Naive thymus-derived CD4-positive, alpha-beta T cell (primary cell): ENCODE results near the gene ADGRG3. TPM values are rescaled to one million over a fixed set of nuclear protein-coding genes. Genes with fewer than 3 reads are reported as not detected.

ENCODE experiments used
- ATAC-seq: fragments of 150-1000 bp; cut with Tn5 transposase; 2 replicates; pipeline ENCODE4 v1.10.0; 2021; ENCODE audit warnings: mild to moderate bottlenecking, moderate library complexity
- CTCF ChIA-PET: fragments of 350-600 bp; sonication (Branson Sonifier 250); formaldehyde crosslinking; loops from one replicate; lab custom pipeline; 2021; ENCODE audit warnings: antibody characterized with exemption; lab: Charles Lee
- POLR2A ChIA-PET: fragments of 350-600 bp; sonication (Branson Sonifier 250); formaldehyde crosslinking; loops from one replicate; lab custom pipeline; 2021; ENCODE audit warnings: antibody characterized with exemption, inconsistent platforms; lab: Charles Lee
- DNase-seq, 9 donors: peaks; one replicate each; pipeline versions ENCODE4 v3.0.0 to v3.0.0-alpha.2; 2020 to 2022; ENCODE audit warnings: mixed read lengths in 1 of 9
- H3K27ac ChIP-seq: one replicate; pipeline ENCODE4 v1.7.0; 2013; ENCODE audit warnings: mild to moderate bottlenecking, low read depth, low read length, moderate library complexity
- H3K27me3 ChIP-seq, 2 donors: one replicate each; pipeline ENCODE4 v1.7.0; 2013; ENCODE audit warnings: low read length in 2 of 2, mild to moderate bottlenecking in 2 of 2, moderate library complexity in 2 of 2; ENCODE audit not compliant: control insufficient read depth in 2 of 2, insufficient read depth in 2 of 2
- H3K36me3 ChIP-seq, 3 experiments: 1 replicate in 2 of 3; 2 replicates in 1 of 3; pipeline ENCODE4 v1.7.0; 2013; ENCODE audit warnings: low read length in 3 of 3, mild to moderate bottlenecking in 3 of 3, moderate library complexity in 1 of 3; ENCODE audit not compliant: insufficient read depth in 3 of 3, control insufficient read depth in 2 of 3
- H3K4me1 ChIP-seq, 2 donors: one replicate each; pipeline ENCODE4 v1.7.0; 2013; ENCODE audit warnings: low read length in 2 of 2, mild to moderate bottlenecking in 2 of 2, moderate library complexity in 1 of 2; ENCODE audit not compliant: control insufficient read depth in 2 of 2, insufficient read depth in 2 of 2
- H3K4me3 ChIP-seq: 2 replicates; pipeline ENCODE4 v1.7.0; 2013; ENCODE audit warnings: mild to moderate bottlenecking, low read length
- H3K9me3 ChIP-seq, 3 experiments: 1 replicate in 2 of 3; 2 replicates in 1 of 3; pipeline ENCODE4 v1.7.0; 2013; ENCODE audit warnings: low read length in 3 of 3; ENCODE audit not compliant: control insufficient read depth in 2 of 3
- H3K27ac Mint-ChIP-seq, 9 donors: one replicate each; pipeline ENCODE4 v1.8.0; 2020 to 2022; ENCODE audit warnings: mixed read lengths in 9 of 9, mild to moderate bottlenecking in 8 of 9, moderate library complexity in 5 of 9, inconsistent platforms in 2 of 9
- H3K27me3 Mint-ChIP-seq, 5 donors: one replicate each; pipeline ENCODE4 v1.8.0; 2021 to 2022; ENCODE audit warnings: mixed read lengths in 5 of 5, mild to moderate bottlenecking in 1 of 5
- H3K36me3 Mint-ChIP-seq, 5 donors: one replicate each; pipeline ENCODE4 v1.8.0; 2020 to 2022; ENCODE audit warnings: mixed read lengths in 5 of 5, mild to moderate bottlenecking in 3 of 5, inconsistent platforms in 1 of 5
- H3K4me1 Mint-ChIP-seq, 7 donors: one replicate each; pipeline ENCODE4 v1.8.0; 2020 to 2022; ENCODE audit warnings: mixed read lengths in 7 of 7, mild to moderate bottlenecking in 3 of 7, inconsistent platforms in 1 of 7
- H3K4me3 Mint-ChIP-seq, 10 donors: one replicate each; pipeline ENCODE4 v1.8.0; 2020 to 2022; ENCODE audit warnings: mild to moderate bottlenecking in 10 of 10, mixed read lengths in 10 of 10, moderate library complexity in 6 of 10, inconsistent platforms in 2 of 10
- H3K9me3 Mint-ChIP-seq, 11 donors: one replicate each; pipeline ENCODE4 v1.8.0; 2020 to 2022; ENCODE audit warnings: mixed read lengths in 11 of 11, mild to moderate bottlenecking in 4 of 11, inconsistent platforms in 1 of 11, moderate library complexity in 1 of 11
- intact Hi-C, 2 donors: fragments of 100-400 bp; cut with micrococcal nuclease; formaldehyde crosslinking; loops; one replicate each; pipeline ENCODE4 v1.15.1; 2023
- polyA plus RNA-seq, 2 donors: library from polyadenylated mRNA; unstranded; fragments of 300-500 nt; fragmentation: Illumina TruSeq; gene quantifications; one replicate each; pipeline ENCODE4 v1.2.3, GENCODE V29; 2021
- total RNA-seq, 6 experiments: library from RNA in 5 of 6; stranded (reverse) in 5 of 6; gene quantifications; 1 replicate in 5 of 6; 2 replicates in 1 of 6; pipeline ENCODE4 v1.2.3 and lab custom pipeline; 2021 to 2026

Gene ADGRG3
- total and polyA plus RNA-seq, 7 experiments from 2014 or later: 4.9 to 14.1 TPM; not detected in 5

DNA sequence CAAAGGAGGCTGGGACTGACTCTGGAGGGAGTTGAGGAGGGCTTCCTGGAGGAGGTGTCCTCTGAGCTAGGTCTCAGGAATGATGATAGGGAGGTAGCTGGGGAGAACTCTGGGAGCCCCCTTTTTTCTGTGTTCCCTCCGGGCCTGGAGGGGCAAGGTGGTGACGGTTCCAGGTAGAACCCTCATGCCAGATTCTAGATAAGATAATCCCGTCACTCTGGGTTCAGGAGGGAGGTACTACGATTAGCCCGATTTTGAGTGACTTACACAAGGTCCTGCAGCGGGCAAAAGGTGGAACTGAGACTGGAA is 18.7 kb upstream of the ADGRG3 start:
- Mint-ChIP-seq H3K4me3 (peak overlapping the region in 1 of 10 donors; percentile 77), H3K36me3 (no peaks in the 10 kb centered on the region), H3K27me3 (no peaks in the 10 kb centered on the region), H3K4me1 (peaks cover 6 to 33% (median 15%) of the 10 kb centered on the region in 7 donors), H3K9me3 (peaks cover 0 to 1% (median 0%) of the 10 kb centered on the region in 11 donors), H3K27ac (peak overlapping the region in 3 of 9 donors; percentile 43 to 66 (median 66))
- Histone ChIP-seq H3K4me3 (no peak overlapping the region), H3K36me3 (no peaks in the 10 kb centered on the region), H3K27ac (no peak overlapping the region), H3K9me3 (no peaks in the 10 kb centered on the region), H3K27me3 (no peaks in the 10 kb centered on the region), H3K4me1 (peaks cover 0 to 29% of the 10 kb centered on the region in 2 donors)
- DNase-seq (no peak), ATAC-seq (no peak)
- ChIA-PET CTCF (interaction anchor here (0.5 to 5.2 kb wide), 12 partner anchors 12 to 349 kb away, joined by 3 to 53 read pairs (median 4); no protein-coding TSS in a partner anchor), POLR2A (interaction anchor here (0.8 kb wide), 1 partner anchor 87 kb away, joined by 4 read pairs; no protein-coding TSS in a partner anchor)
- intact Hi-C loops: loop anchor here (1.0 to 2.0 kb wide), 7 partner anchors 40 to 349 kb away; no protein-coding TSS in a partner anchor

- ATAC-seq (no peak), DNase-seq (no peak)
- ChIA-PET CTCF (interaction anchor here (0.5 to 5.2 kb wide), 12 partner anchors 12 to 350 kb away, joined by 3 to 53 read pairs (median 4); no protein-coding TSS in a partner anchor), POLR2A (interaction anchor here (0.8 kb wide), 1 partner anchor 86 kb away, joined by 4 read pairs; no protein-coding TSS in a partner anchor)
- no peaks in the 10 kb centered on the region for H3K36me3 Mint-ChIP-seq
- peaks cover 0 to 1% (median 0%) of the 10 kb centered on the region in 11 donors for H3K9me3 Mint-ChIP-seq
- no peaks in the 10 kb centered on the region for H3K27me3 Mint-ChIP-seq
- Histone ChIP-seq H3K27me3 (no peaks in the 10 kb centered on the region), H3K27ac (no peak overlapping the region), H3K36me3 (no peaks in the 10 kb centered on the region), H3K4me3 (no peak overlapping the region), H3K9me3 (no peaks in the 10 kb centered on the region), H3K4me1 (peaks cover 0 to 29% of the 10 kb centered on the region in 2 donors)
- H3K4me1 Mint-ChIP-seq: peaks cover 6 to 33% (median 15%) of the 10 kb centered on the region in 7 donors
- peak overlapping the region in 1 of 9 donors; percentile 46 for H3K27ac Mint-ChIP-seq
- H3K4me3 Mint-ChIP-seq: peak overlapping the region in 1 of 10 donors; percentile 25
- intact Hi-C loops: loop anchor here (1.0 to 5.0 kb wide), 8 partner anchors 41 to 350 kb away; partner anchors contain the start of gene KATNB1 (in 1 of the 2)
Measured at GRCh38 chr16:57649846-57650245, 18.3 kb upstream of the ADGRG3 start.

DNA sequence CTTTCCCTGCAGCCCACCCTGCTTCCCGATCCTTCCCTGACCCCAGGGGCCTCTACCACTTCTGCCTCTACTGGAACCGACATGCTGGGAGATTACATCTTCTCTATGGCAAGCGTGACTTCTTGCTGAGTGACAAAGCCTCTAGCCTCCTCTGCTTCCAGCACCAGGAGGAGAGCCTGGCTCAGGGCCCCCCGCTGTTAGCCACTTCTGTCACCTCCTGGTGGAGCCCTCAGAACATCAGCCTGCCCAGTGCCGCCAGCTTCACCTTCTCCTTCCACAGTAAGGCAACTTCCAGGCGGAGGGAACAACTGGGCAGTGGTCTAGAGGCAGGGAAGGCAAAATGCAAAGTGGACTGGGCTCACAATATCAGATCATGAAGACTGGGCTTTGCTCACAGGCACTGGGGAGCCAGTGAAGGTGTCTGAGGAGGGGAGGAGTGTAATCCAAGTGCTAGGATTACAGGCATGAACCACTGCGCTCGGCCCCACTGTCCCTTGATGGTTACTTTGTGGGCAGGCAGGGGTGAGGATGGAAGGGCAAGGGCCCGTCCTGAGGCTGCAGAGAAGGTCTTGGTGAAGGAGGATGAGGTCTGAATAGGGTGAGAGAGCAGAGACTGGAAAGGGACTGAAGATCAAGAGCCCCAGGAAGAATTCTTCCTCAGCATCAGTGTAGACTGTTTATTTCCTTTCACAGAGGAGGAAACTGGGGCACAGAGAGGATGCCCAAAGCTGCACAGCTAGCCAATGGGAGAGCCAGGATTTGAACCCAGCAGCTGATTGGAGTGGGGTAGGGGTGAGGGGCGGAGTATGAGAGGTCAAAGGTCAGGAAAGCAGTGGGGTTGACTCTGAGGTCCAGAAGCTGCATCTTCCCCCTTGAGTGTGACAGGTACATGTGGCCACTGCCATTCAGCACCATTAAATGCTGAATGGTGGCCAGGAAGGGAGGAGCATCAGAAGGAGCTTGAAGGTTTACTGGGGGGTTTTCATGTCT is 16.5 kb upstream of the ADGRG3 start:
- Histone ChIP-seq H3K27me3 (no peaks in the 10 kb centered on the region), H3K9me3 (no peaks in the 10 kb centered on the region), H3K36me3 (no peaks in the 10 kb centered on the region), H3K4me1 (peaks cover 0 to 40% of the 10 kb centered on the region in 2 donors), H3K27ac (no peak overlapping the region), H3K4me3 (no peak overlapping the region)
- no peaks in the 10 kb centered on the region for H3K27me3 Mint-ChIP-seq
- ChIA-PET CTCF (interaction anchor here (0.5 to 1.5 kb wide), 4 partner anchors 14 to 686 kb away, joined by 3 to 4 read pairs (median 3); no protein-coding TSS in a partner anchor), POLR2A (no interaction called here)
- DNase-seq (peak in 3 of 9 donors; percentile 9 to 19 (median 18)), ATAC-seq (no peak)
- H3K9me3 Mint-ChIP-seq: peaks cover 0 to 1% (median 0%) of the 10 kb centered on the region in 11 donors
- H3K27ac Mint-ChIP-seq: peak overlapping the region; percentile 1 to 78 (median 38)
- peak overlapping the region in 2 of 10 donors; percentile 35 to 53 for H3K4me3 Mint-ChIP-seq
- H3K4me1 Mint-ChIP-seq: peaks cover 6 to 33% (median 15%) of the 10 kb centered on the region in 7 donors
- intact Hi-C loops: loop anchor here in 1 of 2 donors (5.0 kb wide), 1 partner anchor 86 kb away; the partner anchor contains the start of gene KATNB1
- no peaks in the 10 kb centered on the region for H3K36me3 Mint-ChIP-seq

- peaks cover 0 to 1% (median 0%) of the 10 kb centered on the region in 11 donors for H3K9me3 Mint-ChIP-seq
- H3K36me3 Mint-ChIP-seq: no peaks in the 10 kb centered on the region
- Histone ChIP-seq H3K27ac (no peak overlapping the region), H3K4me1 (peaks cover 0 to 35% of the 10 kb centered on the region in 2 donors), H3K27me3 (no peaks in the 10 kb centered on the region), H3K36me3 (no peaks in the 10 kb centered on the region), H3K4me3 (no peak overlapping the region), H3K9me3 (no peaks in the 10 kb centered on the region)
- no peaks in the 10 kb centered on the region for H3K27me3 Mint-ChIP-seq
- peak overlapping the region in 1 of 9 donors; percentile 5 for H3K27ac Mint-ChIP-seq
- no peak for ATAC-seq
- no peak overlapping the region for H3K4me3 Mint-ChIP-seq
- POLR2A ChIA-PET: no interaction called here
- no peak for DNase-seq
- peaks cover 6 to 30% (median 12%) of the 10 kb centered on the region in 7 donors for H3K4me1 Mint-ChIP-seq
- CTCF ChIA-PET: interaction anchor here (0.5 to 1.0 kb wide), 3 partner anchors 15 to 685 kb away, joined by 3 read pairs; no protein-coding TSS in a partner anchor
- intact Hi-C loops: loop anchor here in 1 of 2 donors (5.0 kb wide), 1 partner anchor 84 kb away; the partner anchor contains the start of gene KATNB1
Measured at GRCh38 chr16:57652695-57653471, 15.2 kb upstream of the ADGRG3 start.

DNA sequence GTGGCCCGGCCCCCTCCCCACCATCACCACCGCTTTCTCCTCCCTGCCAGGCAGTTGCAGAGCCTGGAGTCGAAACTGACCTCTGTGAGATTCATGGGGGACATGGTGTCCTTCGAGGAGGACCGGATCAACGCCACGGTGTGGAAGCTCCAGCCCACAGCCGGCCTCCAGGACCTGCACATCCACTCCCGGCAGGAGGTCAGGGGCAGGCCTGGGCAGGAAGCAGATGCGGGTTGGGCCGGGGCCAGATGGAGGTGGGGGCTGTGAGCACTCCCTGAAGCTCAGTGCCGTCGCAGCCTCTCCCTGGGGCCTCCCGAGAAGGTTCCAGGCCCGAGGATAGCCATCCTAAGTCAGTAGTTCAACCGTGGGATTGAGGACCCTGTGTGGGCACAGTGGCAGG is 14.2 kb upstream of the ADGRG3 start:
- H3K36me3 ChIP-seq: no peaks in the 10 kb centered on the region
- ChIA-PET CTCF (interaction anchor here (0.6 kb wide), 1 partner anchor 53 kb away, joined by 3 read pairs; no protein-coding TSS in a partner anchor), POLR2A (no interaction called here)
- no peaks in the 10 kb centered on the region for H3K27me3 ChIP-seq
- H3K9me3 ChIP-seq: no peaks in the 10 kb centered on the region
- intact Hi-C loops: loop anchor here in 1 of 2 donors (5.0 kb wide), 1 partner anchor 83 kb away; the partner anchor contains the start of gene KATNB1
- H3K4me3 ChIP-seq: no peak overlapping the region
- Mint-ChIP-seq H3K36me3 (no peaks in the 10 kb centered on the region), H3K4me1 (peaks cover 6 to 22% (median 9%) of the 10 kb centered on the region in 7 donors), H3K27me3 (no peaks in the 10 kb centered on the region), H3K27ac (no peak overlapping the region), H3K4me3 (no peak overlapping the region), H3K9me3 (peaks cover 0 to 1% (median 0%) of the 10 kb centered on the region in 11 donors)
- no peak overlapping the region for H3K27ac ChIP-seq
- peaks cover 0 to 24% of the 10 kb centered on the region in 2 donors for H3K4me1 ChIP-seq
- DNase-seq (no peak), ATAC-seq (no peak)
